Liver (tissue), 9 donors: Measurements from ENCODE around the gene PEF1. TPM values are rescaled to one million over a fixed set of nuclear protein-coding genes. Genes with fewer than 3 reads are reported as not detected.

Experiments used
- DNase-seq: peaks from one replicate; pipeline ENCODE4 v3.0.0-alpha.2; 2017; ENCODE audit warnings: low spot score
- H3K27ac ChIP-seq, 2 donors: one replicate each; pipeline ENCODE4 v1.7.0; 2013; ENCODE audit warnings: inconsistent platforms in 2 of 2, low read length in 2 of 2, control low read depth in 1 of 2, low read depth in 1 of 2, mild to moderate bottlenecking in 1 of 2
- H3K27me3 ChIP-seq, 4 donors: one replicate each; pipeline versions ENCODE4 v1.6.1 to v1.7.0; 2013; ENCODE audit warnings: low read length in 3 of 4, inconsistent platforms in 1 of 4, mild to moderate bottlenecking in 1 of 4, moderate library complexity in 1 of 4; ENCODE audit not compliant: control insufficient read depth in 4 of 4, insufficient read depth in 4 of 4
- H3K36me3 ChIP-seq, 4 donors: one replicate each; pipeline versions ENCODE4 v1.6.1 to v1.7.0; 2013; ENCODE audit warnings: low read length in 3 of 4, mild to moderate bottlenecking in 3 of 4, low read depth in 1 of 4, moderate library complexity in 1 of 4; ENCODE audit not compliant: control insufficient read depth in 4 of 4, insufficient read depth in 3 of 4
- H3K4me1 ChIP-seq, 4 donors: one replicate each; pipeline versions ENCODE4 v1.6.1 to v1.7.0; 2013; ENCODE audit warnings: low read length in 3 of 4, mild to moderate bottlenecking in 3 of 4, moderate library complexity in 1 of 4; ENCODE audit not compliant: control insufficient read depth in 4 of 4, insufficient read depth in 4 of 4
- H3K4me3 ChIP-seq, 3 donors: one replicate each; pipeline versions ENCODE4 v1.6.1 to v1.7.0; 2013; ENCODE audit warnings: low read length in 3 of 3, control low read depth in 1 of 3, low read depth in 1 of 3, mild to moderate bottlenecking in 1 of 3
- H3K9ac ChIP-seq, 2 donors: one replicate each; pipeline ENCODE4 v1.7.0; 2013; ENCODE audit warnings: low read length in 2 of 2, mild to moderate bottlenecking in 2 of 2, moderate library complexity in 2 of 2, control low read depth in 1 of 2, low read depth in 1 of 2
- H3K9me3 ChIP-seq, 4 donors: one replicate each; pipeline versions ENCODE4 v1.6.1 to v1.7.0; 2013; ENCODE audit warnings: low read length in 3 of 4; ENCODE audit not compliant: control insufficient read depth in 4 of 4
- EGR1 ChIP-seq, 2 donors: IDR thresholded peaks; 2 replicates each; pipeline ENCODE4 v1.6.1; 2016 to 2018; ENCODE audit warnings: antibody characterized with exemption in 2 of 2, low read depth in 2 of 2
- FOXA1 ChIP-seq: IDR thresholded peaks from 2 replicates; pipeline ENCODE4 v1.6.1; 2016; ENCODE audit warnings: antibody characterized with exemption
- FOXA2 ChIP-seq: IDR thresholded peaks from 2 replicates; pipeline ENCODE4 v1.6.1; 2016; ENCODE audit warnings: antibody characterized with exemption
- HNF4A ChIP-seq, 2 donors: conservative IDR thresholded peaks; 2 replicates each; pipeline ENCODE4 v1.6.1; 2016; ENCODE audit warnings: antibody characterized with exemption in 2 of 2, mild to moderate bottlenecking in 2 of 2
- HNF4G ChIP-seq: IDR thresholded peaks from 2 replicates; pipeline ENCODE4 v1.6.1; 2016; ENCODE audit warnings: antibody characterized with exemption
- JUND ChIP-seq, 2 donors: IDR thresholded peaks; 2 replicates each; pipeline ENCODE4 v1.6.1; 2016; ENCODE audit warnings: antibody characterized with exemption in 2 of 2
- NR2F2 ChIP-seq: IDR thresholded peaks from 2 replicates; pipeline ENCODE4 v1.6.1; 2016; ENCODE audit warnings: antibody characterized with exemption
- RAD21 ChIP-seq, 2 donors: IDR thresholded peaks; 2 replicates each; pipeline ENCODE4 v1.6.1; 2016; ENCODE audit warnings: antibody characterized with exemption in 2 of 2, mild to moderate bottlenecking in 2 of 2
- RXRA ChIP-seq, 2 donors: IDR thresholded peaks; 2 replicates each; pipeline ENCODE4 v1.6.1; 2017 to 2018; ENCODE audit warnings: antibody characterized with exemption in 2 of 2, mild to moderate bottlenecking in 1 of 2
- SP1 ChIP-seq: IDR thresholded peaks from 2 replicates; pipeline ENCODE4 v1.6.1; 2018; ENCODE audit warnings: antibody characterized with exemption, mild to moderate bottlenecking
- TAF1 ChIP-seq: conservative IDR thresholded peaks from 2 replicates; pipeline ENCODE4 v1.6.1; 2016; ENCODE audit warnings: antibody characterized with exemption, mild to moderate bottlenecking
- YY1 ChIP-seq: IDR thresholded peaks from 2 replicates; pipeline ENCODE4 v1.6.1; 2016; ENCODE audit warnings: antibody characterized with exemption, mild to moderate bottlenecking
- WGBS: extraction: QIAGEN DNeasy Blood & Tissue Kit; methylation state at CpG from one replicate; pipeline ENCODE4 v1.1.7; 2013; 5-methylcytosine and 5-hydroxymethylcytosine counted together
- polyA plus RNA-seq, 2 donors: library from polyadenylated mRNA; stranded (reverse) in 1 of 2; unstranded in 1 of 2; fragments of 200-250 nt in 1 of 2; fragments of >200 nt in 1 of 2; fragmentation: Nextera tagmentation in 1 of 2; extraction: Ambion mirVana in 1 of 2; gene quantifications; one replicate each; pipeline versions ENCODE4 v1.2.1 to v1.2.3, GENCODE V29; 2013 to 2015
- total RNA-seq, 2 donors: library from RNA; depleted of rRNA; stranded (reverse); fragments of >200 nt; gene quantifications; one replicate each; pipeline ENCODE4 v1.2.3, GENCODE V29; 2014
- TF ChIP-seq, protein P1 (sequence below): IDR thresholded peaks from 2 replicates; pipeline ENCODE4 v1.6.1; 2016; ENCODE audit warnings: antibody characterized with exemption
- TF ChIP-seq, protein P2 (sequence below): IDR thresholded peaks from 2 replicates; pipeline ENCODE4 v1.6.1; 2016; ENCODE audit warnings: antibody characterized with exemption
- TF ChIP-seq, protein P3 (sequence below): fragments of 150-350 bp; IDR thresholded peaks from 2 replicates; pipeline ENCODE4 v1.5.1; 2017; ENCODE audit warnings: improper control_type of control experiment, low read depth, low read length; ENCODE audit not compliant: missing input control
- TF ChIP-seq, protein P4 (sequence below): IDR thresholded peaks from 2 replicates; pipeline ENCODE4 v1.6.1; 2016; ENCODE audit warnings: antibody characterized with exemption, mild to moderate bottlenecking
- TF ChIP-seq, protein P5 (sequence below): IDR thresholded peaks from 2 replicates; pipeline ENCODE4 v1.6.1; 2016; ENCODE audit warnings: antibody characterized with exemption
- donor health status: healthy.
- donor health status: healthy.
- donor health status: healthy.
- donor health status: healthy.
- donor health status: healthy.

PEF1 gene
- total and polyA plus RNA-seq, 4 donors, result 27.7 to 46.8 (median 32.2) TPM

DNA sequence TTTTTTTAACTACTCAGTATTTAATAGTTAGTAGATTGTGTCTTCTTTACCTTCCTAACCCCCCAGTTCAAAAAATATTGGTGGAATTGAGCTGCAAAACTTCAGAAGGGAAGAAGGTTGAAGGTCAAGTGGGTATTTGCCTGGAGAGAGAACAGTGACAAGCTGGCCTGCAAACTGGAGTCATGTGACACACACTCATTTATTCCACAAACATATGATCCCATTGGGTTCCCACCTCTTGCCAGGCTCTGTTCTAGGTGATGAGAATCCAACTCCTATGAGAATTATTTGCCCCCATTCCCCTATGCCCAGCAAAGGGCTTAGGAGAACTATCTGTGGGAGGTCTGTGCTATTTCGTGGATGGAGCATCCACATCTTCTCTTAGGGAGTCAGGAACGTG is 3.5 kb upstream of the PEF1 start:
- 90% methylated on average over 2 of the region's 2 CpGs for WGBS
- H3K27ac ChIP-seq, result no peak overlapping the region
- TF ChIP-seq JUND (IDR thresholded peaks at IDR 0.05) (no peak), RXRA (IDR thresholded peaks at IDR 0.05) (no peak), HNF4A (conservative IDR thresholded peaks at IDR 0.05) (no peak)

DNA sequence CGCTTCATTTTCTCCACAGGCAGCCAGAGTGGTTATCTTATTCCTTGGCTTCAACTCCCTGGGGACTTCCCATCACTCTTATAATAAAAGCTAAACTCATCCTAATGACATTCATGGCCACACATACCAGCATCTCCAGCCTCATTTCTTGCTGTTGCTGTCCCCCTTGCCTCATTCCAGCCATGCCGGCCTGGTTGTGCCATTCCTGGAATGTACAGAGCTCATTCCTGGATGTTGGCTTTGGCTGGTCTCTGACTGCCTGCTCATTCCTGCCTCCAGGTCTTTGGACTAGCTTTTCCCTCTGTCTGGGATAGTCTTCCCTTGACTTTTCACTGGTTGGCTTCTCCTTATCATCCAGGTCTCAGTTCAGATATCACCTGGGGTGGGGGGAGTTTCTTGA is 2.4 kb upstream of the PEF1 start:
- Histone ChIP-seq H3K4me3 (no peak overlapping the region), H3K36me3 (no peaks in the 10 kb centered on the region), H3K9me3 (no peaks in the 10 kb centered on the region), H3K9ac (no peak overlapping the region), H3K27ac (no peak overlapping the region), H3K4me1 (peaks cover 0 to 20% (median 13%) of the 10 kb centered on the region in 4 donors), H3K27me3 (no peaks in the 10 kb centered on the region)
- 88% methylated on average over 2 of the region's 2 CpGs for WGBS
- DNase-seq, result no peak
- TF ChIP-seq SP1 (no peak), HNF4G (no peak), JUND (IDR thresholded peaks at IDR 0.05) (no peak), YY1 (no peak), EGR1 (IDR thresholded peaks at IDR 0.05; ENCODE audit: low read depth in 2 of 2) (no peak), NR2F2 (no peak), FOXA1 (no peak), RAD21 (IDR thresholded peaks at IDR 0.05) (no peak), FOXA2 (no peak), RXRA (IDR thresholded peaks at IDR 0.05) (no peak), HNF4A (conservative IDR thresholded peaks at IDR 0.05) (no peak), TAF1 (no peak)
- TF ChIP-seq, protein P1, sequence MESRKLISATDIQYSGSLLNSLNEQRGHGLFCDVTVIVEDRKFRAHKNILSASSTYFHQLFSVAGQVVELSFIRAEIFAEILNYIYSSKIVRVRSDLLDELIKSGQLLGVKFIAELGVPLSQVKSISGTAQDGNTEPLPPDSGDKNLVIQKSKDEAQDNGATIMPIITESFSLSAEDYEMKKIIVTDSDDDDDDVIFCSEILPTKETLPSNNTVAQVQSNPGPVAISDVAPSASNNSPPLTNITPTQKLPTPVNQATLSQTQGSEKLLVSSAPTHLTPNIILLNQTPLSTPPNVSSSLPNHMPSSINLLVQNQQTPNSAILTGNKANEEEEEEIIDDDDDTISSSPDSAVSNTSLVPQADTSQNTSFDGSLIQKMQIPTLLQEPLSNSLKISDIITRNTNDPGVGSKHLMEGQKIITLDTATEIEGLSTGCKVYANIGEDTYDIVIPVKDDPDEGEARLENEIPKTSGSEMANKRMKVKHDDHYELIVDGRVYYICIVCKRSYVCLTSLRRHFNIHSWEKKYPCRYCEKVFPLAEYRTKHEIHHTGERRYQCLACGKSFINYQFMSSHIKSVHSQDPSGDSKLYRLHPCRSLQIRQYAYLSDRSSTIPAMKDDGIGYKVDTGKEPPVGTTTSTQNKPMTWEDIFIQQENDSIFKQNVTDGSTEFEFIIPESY, result no peak
- TF ChIP-seq, protein P2, sequence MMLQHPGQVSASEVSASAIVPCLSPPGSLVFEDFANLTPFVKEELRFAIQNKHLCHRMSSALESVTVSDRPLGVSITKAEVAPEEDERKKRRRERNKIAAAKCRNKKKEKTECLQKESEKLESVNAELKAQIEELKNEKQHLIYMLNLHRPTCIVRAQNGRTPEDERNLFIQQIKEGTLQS, result no peak
- TF ChIP-seq, protein P3, sequence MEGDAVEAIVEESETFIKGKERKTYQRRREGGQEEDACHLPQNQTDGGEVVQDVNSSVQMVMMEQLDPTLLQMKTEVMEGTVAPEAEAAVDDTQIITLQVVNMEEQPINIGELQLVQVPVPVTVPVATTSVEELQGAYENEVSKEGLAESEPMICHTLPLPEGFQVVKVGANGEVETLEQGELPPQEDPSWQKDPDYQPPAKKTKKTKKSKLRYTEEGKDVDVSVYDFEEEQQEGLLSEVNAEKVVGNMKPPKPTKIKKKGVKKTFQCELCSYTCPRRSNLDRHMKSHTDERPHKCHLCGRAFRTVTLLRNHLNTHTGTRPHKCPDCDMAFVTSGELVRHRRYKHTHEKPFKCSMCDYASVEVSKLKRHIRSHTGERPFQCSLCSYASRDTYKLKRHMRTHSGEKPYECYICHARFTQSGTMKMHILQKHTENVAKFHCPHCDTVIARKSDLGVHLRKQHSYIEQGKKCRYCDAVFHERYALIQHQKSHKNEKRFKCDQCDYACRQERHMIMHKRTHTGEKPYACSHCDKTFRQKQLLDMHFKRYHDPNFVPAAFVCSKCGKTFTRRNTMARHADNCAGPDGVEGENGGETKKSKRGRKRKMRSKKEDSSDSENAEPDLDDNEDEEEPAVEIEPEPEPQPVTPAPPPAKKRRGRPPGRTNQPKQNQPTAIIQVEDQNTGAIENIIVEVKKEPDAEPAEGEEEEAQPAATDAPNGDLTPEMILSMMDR, result no peak
- TF ChIP-seq, protein P4, sequence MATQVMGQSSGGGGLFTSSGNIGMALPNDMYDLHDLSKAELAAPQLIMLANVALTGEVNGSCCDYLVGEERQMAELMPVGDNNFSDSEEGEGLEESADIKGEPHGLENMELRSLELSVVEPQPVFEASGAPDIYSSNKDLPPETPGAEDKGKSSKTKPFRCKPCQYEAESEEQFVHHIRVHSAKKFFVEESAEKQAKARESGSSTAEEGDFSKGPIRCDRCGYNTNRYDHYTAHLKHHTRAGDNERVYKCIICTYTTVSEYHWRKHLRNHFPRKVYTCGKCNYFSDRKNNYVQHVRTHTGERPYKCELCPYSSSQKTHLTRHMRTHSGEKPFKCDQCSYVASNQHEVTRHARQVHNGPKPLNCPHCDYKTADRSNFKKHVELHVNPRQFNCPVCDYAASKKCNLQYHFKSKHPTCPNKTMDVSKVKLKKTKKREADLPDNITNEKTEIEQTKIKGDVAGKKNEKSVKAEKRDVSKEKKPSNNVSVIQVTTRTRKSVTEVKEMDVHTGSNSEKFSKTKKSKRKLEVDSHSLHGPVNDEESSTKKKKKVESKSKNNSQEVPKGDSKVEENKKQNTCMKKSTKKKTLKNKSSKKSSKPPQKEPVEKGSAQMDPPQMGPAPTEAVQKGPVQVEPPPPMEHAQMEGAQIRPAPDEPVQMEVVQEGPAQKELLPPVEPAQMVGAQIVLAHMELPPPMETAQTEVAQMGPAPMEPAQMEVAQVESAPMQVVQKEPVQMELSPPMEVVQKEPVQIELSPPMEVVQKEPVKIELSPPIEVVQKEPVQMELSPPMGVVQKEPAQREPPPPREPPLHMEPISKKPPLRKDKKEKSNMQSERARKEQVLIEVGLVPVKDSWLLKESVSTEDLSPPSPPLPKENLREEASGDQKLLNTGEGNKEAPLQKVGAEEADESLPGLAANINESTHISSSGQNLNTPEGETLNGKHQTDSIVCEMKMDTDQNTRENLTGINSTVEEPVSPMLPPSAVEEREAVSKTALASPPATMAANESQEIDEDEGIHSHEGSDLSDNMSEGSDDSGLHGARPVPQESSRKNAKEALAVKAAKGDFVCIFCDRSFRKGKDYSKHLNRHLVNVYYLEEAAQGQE, result no peak
- TF ChIP-seq, protein P5, sequence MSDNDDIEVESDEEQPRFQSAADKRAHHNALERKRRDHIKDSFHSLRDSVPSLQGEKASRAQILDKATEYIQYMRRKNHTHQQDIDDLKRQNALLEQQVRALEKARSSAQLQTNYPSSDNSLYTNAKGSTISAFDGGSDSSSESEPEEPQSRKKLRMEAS, result no peak

More for the DNA sequence above, 3.5 kb upstream of the PEF1 start:
- DNase-seq, result no peak
- Histone ChIP-seq H3K4me3 (no peak overlapping the region), H3K36me3 (no peaks in the 10 kb centered on the region), H3K4me1 (peaks cover 0 to 16% (median 13%) of the 10 kb centered on the region in 4 donors), H3K9ac (no peak overlapping the region), H3K9me3 (no peaks in the 10 kb centered on the region), H3K27me3 (no peaks in the 10 kb centered on the region)
